SW 1271 (cell line): ENCODE data around the gene FXN.
A peak's percentile ranks its signal among the peaks of the same experiment; 100 is the strongest.
"Not testable (repeated sequence)": the region's sequence is repeated elsewhere in the genome, so short reads cannot be mapped to it uniquely, and the experiment has no call there.

Source experiments
- DNase-seq, 2 experiments: peaks; one replicate each; lab custom pipeline; 2025; lab: John Stamatoyannopoulos, UW

FXN gene

DNA sequence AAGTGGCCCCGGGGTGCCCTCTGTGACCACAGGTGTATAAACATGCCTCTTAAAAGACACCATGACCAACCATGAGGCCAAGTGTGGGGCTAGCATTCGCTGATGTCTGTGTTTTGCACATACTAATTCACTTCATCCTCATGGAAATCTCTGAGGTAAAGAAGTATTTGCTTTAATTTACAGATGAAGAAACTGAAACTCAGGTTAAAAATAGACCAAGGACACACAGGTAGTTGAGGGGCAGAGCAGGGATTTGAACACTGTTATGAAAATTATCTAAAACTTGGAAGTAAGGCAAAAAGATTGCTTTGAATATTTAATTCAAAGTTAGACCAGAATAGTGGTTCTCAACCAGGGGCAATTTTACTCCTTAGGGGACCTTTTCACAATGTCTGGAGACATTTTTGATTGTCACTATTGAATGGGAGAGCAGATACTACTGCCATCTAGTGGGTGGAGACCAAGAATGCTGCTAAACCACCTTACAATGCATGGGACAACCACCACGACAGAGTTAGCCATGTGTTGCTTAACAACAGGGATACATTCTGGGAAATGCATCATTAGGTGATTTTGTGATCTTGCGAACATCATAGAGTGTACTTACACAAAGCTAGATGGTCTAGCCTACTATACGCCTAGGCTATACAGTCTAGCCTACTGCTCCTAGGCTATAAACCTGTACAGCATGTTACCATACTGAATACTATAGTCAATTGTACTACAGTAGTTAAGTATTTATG lies 8.0 kb upstream of the FXN start:
- DNase-seq = peak; percentile 6 to 66

DNA sequence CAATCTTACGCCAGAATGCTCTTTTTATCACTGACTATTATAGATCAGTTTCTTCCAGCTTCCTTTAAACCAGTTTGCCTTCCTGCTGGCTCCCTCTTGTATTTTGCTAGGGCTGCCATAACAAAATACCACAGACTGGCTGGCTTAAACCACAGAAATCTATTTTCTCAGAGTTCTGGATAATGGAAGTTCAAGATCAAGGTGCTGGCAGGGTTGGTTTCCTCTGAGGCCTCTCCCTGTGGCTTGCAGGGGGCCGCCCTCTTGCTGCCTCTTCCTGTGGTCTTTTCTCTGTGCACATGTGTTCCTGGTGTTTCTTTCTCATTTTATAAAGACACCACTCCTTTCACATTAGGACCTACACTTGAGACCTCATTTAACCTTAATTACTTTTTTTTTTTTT lies 6.8 kb upstream of the FXN start:
- no peak for DNase-seq

DNA sequence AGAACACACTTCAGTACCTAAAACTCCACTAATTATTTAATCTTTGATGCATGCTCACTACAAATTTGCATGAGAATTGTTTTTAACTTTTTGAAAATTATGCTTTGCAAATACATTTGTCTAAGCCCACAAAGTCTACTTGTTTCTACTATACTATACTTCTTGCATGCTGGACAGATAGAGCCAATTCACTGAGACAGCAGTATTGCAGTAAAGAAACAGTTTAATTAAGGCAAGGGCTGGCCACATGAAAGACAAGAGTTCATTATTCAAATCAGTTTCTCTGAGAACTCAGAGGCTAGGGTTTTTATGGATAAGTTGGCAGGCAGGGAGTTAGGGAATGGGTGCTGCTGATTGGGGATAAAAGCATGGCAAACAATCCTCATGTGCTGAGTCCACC lies 6.0 kb upstream of the FXN start:
- DNase-seq = no peak

DNA sequence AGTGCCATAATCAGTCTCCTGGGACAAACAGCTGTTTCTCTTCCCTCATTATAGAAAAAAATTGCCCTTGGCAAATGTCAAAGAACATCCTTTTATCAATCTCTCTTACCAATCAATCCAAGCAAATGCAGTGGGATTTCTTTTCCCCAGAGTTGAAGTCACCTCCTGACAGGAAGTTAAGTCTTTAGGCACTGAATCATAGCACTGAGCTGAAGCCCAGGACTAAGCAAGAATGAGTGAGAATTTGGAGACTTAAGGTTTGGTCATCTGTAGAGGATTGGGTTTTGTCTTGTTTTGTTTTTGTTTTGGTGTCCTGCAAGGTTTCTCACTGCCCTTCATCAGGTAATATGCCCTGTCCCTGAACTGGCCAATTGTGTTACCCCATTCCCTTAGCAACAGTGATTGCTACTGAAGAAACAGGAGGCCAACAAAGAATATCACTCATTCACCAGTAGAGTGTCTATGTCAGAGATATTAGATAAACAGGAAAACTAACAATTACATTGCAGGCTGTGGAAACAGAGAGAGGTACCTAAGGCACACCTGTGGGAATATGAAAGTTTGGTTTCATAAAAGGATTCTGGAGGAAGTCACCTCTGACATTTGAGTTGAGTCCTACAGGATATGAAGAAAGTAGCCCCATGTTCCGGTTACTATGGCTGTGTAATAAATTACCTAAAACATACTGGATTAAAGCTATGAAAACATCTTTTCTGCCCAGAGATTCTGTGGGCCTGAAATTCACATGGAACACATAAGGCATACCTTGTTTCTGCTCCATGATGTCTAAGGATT lies 4.5 kb upstream of the FXN start:
- DNase-seq = peak; percentile 3 to 13

DNA sequence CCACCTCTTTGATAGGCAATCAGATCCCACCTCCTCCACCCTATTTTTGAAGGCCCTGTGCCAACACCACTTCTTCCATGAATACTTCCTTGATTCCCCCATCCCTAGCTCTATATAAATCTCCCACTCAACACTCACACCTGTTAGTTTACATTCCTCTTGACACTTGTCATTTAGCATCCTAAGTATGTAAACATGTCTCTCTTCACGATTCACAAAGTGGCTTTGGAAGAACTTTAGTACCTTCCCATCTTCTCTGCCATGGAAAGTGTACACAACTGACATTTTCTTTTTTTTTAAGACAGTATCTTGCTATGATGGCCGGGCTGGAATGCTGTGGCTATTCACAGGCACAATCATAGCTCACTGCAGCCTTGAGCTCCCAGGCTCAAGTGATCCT lies 1.5 kb upstream of the FXN start:
- no peak for DNase-seq

DNA sequence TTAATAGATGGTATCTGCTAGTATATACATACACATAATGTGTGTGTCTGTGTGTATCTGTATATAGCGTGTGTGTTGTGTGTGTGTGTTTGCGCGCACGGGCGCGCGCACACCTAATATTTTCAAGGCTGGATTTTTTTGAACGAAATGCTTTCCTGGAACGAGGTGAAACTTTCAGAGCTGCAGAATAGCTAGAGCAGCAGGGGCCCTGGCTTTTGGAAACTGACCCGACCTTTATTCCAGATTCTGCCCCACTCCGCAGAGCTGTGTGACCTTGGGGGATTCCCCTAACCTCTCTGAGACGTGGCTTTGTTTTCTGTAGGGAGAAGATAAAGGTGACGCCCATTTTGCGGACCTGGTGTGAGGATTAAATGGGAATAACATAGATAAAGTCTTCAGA lies 757 bp downstream of the FXN start:
- DNase-seq = no peak

DNA sequence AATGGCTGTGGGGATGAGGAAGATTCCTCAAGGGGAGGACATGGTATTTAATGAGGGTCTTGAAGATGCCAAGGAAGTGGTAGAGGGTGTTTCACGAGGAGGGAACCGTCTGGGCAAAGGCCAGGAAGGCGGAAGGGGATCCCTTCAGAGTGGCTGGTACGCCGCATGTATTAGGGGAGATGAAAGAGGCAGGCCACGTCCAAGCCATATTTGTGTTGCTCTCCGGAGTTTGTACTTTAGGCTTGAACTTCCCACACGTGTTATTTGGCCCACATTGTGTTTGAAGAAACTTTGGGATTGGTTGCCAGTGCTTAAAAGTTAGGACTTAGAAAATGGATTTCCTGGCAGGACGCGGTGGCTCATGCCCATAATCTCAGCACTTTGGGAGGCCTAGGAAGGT lies 1.2 kb downstream of the FXN start:
- no peak for DNase-seq

DNA sequence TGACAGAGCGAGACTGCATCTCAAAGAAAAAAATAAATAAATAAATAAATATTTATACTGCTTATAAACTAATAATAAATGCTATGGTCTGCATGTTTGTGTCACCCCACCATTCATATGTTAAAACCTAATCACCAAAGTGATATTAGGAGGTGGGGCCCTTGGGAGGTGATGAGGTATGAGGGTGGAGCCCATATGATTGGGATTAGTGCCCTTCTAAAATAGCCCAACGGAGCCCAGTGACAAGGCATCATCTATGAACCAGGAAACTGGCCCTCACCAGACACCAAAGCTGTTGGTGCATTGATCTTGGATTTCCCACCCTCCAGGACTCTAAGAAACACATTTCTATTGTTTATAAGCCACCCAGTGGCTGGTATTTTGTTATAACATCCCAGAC lies 5.1 kb downstream of the FXN start:
- DNase-seq = no peak

DNA sequence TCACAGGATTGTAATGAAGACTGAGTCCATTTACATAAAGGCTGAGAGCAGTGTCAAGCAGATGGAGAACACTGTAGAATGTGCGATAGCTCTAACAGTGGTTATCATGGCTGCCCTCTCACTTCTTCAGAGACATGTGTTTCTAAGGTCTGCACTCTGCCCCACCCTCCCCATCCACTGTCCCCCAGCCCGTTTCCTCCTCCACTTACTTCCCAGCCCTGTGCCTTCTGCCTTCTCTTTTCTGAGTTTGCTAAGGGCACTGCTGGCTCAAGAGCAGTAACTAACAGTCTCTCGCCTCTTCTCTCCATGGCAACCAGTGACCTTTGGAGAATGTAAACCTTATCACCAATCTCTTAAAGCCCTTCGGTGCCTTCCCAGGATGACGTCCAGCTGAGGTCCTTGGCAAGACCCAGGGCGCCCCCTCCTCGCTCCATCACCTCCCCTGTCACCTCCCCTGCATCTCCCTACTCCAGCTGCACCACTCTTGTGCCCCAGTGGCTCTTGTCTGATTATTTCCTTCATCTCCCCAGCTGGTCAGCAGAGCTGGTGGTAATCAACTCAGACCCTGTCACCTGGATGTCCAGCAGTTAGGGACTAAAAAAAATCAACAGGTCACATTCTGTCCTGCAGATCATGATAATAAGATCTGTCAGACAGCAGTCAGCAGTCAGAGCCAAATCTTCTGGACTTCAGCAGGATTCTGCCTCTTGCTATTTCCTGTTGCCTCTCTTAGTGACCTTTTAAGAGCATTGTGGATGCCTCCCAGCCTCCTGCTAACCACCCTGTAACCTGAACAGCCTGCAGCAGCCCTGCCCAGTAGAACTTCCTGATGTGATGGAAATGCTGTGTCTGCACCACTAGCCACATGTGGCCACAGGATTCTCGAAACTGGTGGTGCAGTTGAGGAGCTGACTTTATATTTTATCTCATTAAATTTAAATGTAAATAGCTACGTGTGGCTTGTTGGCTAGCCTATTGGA lies 9.0 kb downstream of the FXN start:
- DNase-seq = peak in 1 of 2 experiments; percentile 20

DNA sequence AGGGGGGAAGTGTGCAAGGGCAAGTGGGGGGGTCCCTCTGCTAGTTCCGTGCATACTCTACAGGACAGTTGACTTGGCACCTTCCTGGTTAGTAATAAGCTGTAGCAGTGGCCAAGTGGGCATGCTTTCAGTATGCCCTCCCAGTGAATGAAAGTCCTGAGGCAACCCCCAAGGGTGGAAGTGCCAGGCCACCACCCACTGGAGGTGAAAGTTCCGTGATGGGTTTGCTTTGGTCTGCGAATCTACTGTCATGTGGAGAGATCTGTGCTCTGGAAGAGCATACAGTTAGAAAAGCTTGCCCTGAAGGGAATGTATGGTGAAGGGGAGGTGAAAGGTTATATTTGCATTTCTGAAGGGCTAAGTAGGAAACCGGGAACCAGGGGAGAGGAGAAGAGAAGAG lies 10.3 kb downstream of the FXN start:
- no peak for DNase-seq

DNA sequence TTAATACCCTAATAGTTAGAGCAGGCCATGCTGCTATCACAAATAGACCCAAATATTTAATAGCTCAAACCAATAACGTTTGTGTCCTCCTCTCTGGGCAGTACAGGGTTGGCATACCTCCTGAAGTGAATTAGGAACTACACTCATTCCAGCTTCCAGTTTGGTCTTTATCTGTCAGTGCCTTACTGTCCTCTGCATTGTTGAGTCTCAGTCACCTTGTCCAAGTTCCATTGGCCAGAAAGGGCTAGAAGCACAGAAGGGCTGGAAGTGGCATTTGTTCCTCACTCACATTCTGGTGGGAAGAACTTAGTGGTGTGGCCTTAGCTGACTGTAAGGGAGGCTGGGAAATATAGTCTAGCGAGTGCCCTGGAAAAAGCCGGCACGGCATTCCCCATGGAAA lies 11.2 kb downstream of the FXN start:
- no peak for DNase-seq

DNA sequence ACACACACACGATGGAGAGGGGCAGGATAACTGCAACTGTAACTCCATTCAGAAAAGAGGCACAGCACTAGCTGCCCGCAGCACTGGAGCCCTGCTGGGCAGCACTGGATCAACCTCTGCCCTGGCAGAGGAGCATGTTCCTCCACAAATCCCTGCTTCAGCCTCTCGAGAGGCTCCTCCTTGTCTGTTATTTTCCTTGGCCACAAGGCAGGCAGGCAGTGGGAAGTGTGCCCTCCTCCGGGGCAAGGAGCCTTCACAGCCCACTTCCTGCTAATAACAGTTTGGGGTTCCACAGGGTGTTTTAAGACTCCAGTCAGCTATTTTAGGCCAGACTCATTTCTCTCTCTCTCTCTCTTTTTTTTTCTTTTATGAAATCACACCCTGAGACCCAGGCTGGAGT lies 11.8 kb downstream of the FXN start:
- no peak for DNase-seq

DNA sequence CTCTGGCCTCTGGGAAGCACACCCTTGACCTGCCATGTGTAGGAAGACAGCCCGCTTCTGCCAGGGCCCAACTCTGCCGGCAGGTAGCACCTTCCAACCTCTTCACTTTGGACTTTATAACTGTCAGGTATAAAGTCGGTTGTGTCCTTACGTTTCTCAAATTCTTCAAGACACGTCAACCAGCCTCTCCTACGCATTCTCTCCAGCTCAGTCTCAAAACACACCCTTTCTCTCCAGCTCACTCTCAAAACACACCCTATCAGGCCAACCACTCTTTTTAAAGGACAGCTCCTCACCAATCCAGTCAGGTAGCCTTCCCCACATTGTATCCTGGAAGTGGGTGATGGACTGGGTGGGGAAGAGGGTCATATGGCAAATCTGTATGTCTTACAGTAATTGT lies 13.5 kb downstream of the FXN start:
- no peak for DNase-seq

DNA sequence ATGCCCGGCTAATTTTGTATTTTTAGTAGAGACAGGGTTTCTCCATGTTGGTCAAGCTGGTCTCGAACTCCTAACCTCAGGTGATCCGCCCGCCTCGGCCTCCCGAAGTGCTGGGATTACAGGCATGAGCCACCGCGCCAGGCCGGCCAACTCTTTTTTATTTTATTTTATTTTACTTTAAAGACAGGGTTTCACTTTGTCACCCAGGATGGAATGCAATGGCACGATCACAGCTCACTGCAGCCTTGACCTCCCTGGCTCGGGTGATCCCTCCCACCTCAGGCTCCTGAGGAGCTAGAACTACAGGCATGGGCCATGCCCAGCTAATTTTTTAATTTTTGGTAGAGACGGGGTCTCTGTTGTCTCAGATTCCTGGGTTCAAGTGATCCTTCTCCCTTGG lies 15.4 kb downstream of the FXN start:
- DNase-seq = not testable (repeated sequence)

DNA sequence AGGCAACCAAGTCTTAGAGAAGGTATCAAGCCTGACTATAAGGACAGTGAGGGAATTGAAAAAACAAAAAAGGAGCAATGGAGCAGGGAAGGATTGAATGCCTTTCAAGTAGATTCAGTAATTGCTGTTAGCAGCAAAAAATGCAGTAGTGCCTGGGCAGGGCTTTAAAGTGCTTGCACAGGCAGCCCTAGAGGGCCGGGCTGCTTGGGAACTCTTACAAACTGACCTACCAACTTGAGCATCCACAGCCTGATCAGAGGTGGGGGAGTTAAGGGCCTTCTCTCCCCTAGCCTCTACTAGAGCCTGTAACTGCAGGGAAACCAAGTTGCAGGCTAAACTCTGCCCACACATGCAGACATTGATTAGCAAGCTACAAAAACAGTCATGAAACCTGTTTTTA lies 19.4 kb downstream of the FXN start:
- DNase-seq = no peak

DNA sequence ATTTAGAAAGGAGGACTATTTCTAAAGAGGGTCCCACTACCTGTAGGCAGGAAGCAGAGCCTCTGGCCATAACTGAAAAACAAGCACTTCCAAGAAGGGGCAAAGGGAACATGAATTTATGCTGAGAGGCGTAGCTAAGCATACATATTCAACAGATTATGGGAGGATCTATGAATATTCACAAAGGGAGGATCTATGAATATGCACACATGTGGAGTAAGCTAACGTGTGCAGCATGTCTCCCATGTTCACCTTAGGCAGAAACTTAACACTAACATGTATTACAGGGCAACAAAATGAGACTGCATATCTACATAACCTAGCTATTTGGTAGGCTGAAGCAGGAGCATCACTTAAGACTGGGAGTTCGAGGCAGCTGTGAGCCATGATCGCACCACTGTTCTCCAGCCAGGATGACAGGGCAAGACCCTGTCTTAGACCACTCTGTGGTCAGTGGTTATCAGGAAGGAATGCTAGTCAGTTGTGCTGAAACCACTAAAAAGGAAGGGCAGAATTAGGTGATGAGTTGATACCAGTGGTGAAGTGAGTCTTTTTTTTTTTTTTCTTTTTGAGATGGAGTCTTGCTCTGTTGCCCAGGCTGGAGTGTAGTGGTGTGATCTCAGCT lies 20.8 kb downstream of the FXN start:
- DNase-seq = no peak

DNA sequence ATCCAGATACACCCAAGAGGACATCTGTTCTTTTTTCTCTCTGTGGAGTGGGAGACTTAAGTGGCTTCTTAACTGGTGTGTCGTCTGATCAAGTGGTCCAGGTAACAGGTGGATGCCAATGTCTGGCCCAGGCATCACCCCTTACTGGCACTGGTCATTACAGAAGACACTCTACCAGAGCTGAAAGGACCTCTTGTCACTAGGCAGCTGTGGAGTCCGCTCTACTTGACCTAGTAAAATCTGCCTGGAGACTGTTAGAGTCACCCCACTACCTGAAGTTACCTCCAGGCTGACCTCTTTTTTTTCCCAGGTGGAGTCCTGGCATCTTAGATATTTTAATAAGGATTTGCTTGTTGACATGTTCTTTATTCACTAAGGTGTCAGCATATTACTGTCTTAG lies 22.5 kb downstream of the FXN start:
- no peak for DNase-seq

DNA sequence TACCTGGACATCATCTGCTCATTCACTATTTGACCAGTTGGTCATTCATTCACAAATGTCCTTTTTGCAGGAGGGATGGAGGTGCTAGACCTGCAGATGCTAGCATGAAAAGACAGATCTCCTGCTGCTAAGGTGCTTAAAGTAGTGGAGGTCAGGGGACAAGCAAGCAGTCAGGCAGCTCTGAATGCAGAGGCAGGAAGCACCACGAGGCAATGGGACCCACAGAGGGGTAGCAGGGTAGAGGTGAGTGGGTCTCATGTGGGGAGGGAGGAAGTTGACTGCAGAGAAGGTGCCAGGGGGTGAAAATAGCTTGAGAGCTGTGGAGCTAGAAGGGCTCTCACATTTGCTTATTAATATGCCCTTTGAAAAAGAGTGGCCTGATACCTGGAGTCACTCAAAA lies 25.2 kb downstream of the FXN start:
- no peak for DNase-seq

DNA sequence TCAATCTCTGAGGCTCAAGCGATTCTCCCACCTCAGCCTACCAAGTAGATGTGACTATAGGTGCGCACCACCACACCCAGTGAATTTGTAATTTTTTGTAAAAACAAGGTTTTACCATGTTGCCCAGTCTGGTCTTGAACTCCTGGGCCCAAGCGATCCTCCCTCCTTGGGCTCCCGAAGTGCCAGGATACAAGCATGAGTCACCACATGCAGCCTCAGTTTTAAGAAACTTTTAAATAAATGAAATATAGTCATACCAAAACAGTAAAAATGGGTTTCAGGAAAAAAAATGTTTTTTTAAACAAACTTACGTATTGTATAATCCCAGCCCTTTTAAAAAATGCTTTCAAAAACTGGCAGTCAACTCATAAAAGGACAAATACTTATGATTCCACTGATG lies 26.6 kb downstream of the FXN start:
- no peak for DNase-seq

DNA sequence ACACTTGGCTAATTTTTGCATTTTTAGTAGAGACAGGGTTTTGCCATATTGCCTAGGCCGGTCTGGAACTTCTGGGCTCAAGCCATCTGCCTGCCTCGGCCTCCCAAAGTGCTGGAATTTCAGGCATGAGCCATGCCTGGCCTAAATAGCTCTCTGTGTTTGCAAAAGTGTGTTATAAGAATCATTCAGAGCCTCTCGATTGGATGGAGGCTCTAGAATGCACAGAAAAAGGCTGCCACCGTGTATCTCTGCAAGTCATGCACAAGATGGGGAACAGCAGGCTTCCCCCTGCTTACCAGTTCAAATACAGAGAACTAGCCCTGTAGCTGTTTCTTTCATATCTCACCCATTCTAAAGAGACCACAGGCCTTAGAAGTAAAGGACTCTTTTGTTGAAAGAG lies 28.3 kb downstream of the FXN start:
- no peak for DNase-seq

DNA sequence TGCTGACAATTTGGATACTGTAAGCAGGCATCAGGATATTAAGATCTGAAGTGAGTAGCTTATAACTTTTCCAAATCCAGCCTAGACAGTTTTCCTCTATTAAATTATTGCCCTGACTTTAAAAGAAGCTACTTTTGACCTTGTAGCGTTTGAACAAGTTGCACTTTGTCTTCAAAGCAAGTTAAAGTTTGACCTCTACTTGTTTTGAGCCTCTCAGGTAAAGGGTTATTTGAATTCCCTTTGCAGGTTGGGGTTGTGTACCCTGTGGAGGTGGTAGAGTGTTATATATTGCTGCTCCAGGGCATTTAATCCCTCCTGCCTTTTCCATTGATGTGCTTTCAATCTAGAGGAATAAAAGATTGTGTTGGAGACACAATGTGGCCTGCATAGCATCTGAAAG lies 30.1 kb downstream of the FXN start:
- DNase-seq = no peak

DNA sequence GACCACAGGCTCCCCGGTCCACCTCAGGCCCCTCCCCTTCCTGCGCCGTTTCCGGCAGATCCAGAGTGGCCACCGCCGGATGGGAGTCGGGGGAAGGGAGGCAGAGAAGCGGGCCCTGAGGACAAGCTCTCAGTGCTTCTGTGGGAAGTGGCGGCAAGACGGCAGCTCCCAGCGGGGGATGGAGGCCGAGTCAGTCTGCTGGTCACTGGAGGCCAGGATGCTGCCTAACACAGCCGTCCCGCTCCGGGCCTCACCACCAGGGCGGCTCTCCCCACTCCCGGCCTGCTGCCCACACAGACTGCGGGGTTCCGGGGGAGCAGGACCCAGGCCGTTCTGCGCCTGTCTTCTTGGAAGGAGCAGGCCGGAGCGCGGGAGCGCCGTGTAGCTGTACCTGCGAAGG lies 31.4 kb downstream of the FXN start:
- no peak for DNase-seq
